Measurements from ENCODE around the gene ANAPC5. TPM values are rescaled to one million over a fixed set of nuclear protein-coding genes. Genes with fewer than 3 reads are reported as not detected.
"Not testable (repeated sequence)": the region's sequence is repeated elsewhere in the genome, so short reads cannot be mapped to it uniquely, and the experiment has no call there.

Gene ANAPC5, protein sequence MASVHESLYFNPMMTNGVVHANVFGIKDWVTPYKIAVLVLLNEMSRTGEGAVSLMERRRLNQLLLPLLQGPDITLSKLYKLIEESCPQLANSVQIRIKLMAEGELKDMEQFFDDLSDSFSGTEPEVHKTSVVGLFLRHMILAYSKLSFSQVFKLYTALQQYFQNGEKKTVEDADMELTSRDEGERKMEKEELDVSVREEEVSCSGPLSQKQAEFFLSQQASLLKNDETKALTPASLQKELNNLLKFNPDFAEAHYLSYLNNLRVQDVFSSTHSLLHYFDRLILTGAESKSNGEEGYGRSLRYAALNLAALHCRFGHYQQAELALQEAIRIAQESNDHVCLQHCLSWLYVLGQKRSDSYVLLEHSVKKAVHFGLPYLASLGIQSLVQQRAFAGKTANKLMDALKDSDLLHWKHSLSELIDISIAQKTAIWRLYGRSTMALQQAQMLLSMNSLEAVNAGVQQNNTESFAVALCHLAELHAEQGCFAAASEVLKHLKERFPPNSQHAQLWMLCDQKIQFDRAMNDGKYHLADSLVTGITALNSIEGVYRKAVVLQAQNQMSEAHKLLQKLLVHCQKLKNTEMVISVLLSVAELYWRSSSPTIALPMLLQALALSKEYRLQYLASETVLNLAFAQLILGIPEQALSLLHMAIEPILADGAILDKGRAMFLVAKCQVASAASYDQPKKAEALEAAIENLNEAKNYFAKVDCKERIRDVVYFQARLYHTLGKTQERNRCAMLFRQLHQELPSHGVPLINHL
- total RNA-seq, result 53.4 TPM
- long read RNA-seq, transcript ANAPC5-201 (17 exons, 2,513 nt), result major isoform, 58 of 106 reads
- long read RNA-seq, transcript ANAPC5-218 (17 exons, 2,400 nt), result minor isoform, 17 of 106 reads
- long read RNA-seq, partial matches to known transcripts, result 19 of 106 reads
- long read RNA-seq, other reads (novel, unspliced or antisense), result 11 of 106 reads

DNA sequence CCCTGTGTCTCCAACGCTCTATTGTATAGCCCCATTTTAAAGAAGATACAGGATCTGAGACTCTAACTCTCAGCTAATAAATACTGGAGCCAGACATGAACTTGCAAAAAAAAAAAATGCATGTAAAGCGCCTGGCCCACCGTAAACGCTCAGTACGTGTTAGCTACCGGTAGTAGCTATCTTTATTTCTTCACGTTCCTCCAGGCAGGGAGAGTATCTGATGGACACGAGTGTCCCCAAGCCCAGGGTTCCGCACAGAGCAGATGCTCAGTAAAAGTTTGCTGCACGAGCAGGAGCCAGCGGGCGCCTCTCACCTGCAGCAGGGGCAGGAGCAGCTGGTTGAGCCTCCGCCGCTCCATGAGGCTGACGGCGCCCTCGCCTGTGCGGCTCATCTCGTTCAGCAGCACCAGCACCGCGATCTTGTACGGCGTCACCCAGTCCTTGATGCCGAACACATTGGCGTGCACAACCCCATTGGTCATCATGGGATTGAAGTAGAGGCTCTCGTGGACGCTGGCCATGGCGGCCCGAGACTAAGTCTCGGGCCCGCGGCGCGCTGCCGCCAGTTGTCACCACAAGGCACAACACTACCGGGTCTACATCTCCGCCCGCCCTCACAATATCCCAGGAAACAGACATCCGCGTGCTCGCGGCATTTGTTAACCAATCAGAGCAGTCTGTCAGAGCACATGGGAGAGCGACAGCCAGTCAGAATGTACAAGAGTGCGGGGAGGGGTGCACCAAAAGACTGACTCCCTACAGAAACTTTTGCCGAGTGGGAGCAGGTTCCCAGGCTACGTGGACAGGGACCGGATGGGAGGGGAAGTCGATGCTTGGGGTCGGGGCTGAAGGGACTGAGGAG lies at the start of gene ANAPC5:
ANAPC5 (minus strand) TSS at position 592 of the 862 bp plus-strand sequence; CDS start at position 521, 71 bp downstream.
- DNase-seq (ENCODE audit: low spot score), result peak; percentile 96
- intact Hi-C loops (cut with DNase I), result loop anchor here (2.0 to 5.0 kb wide), 2 partner anchors 49 to 90 kb away; partner anchors contain the start of gene RNF34

DNA sequence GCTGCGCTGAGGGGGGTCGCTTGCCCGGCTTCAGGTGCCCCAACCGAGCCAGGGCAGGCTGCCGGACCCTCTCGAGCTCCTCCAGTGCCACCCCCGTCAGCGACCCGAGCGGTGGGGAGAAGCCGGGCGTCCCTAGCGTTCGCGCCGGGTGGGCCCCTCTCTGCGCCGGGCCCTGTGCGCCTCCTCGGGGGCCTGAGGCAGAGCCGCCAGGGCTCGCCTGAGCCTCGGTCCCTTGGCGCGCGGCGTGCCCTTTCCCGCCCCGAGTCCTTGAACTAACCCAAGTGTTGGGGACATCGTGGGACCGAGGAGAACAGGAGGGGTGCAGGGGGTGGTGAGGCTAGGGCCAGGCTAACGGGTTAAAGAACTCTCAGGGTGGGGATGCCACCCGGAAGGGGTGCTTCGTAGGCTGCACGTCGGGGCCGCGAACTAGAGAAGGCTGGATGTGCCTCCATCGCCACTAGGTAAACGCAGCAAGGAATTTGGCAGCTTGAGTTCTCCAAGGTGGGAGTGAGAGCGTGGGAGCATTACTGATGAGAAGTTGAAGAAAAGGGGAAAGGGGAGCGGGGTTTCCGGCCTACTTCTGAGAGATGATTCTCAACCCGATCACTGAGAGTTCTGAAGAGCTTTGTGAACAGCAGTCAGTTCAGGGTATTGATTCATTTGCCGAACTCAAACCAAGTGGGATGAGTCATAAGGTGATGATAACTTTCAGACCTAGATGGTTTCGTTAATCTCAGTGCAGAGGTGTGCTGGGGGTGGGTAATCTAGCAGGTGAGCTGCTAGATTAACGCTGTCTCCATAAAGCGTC lies 48.3 kb upstream of the ANAPC5 start:
- intact Hi-C loops (cut with DNase I), result loop anchor here (2.0 kb wide), 1 partner anchor 48 kb away; the partner anchor contains the start of gene ANAPC5
- DNase-seq (ENCODE audit: low spot score), result peak; percentile 80

DNA sequence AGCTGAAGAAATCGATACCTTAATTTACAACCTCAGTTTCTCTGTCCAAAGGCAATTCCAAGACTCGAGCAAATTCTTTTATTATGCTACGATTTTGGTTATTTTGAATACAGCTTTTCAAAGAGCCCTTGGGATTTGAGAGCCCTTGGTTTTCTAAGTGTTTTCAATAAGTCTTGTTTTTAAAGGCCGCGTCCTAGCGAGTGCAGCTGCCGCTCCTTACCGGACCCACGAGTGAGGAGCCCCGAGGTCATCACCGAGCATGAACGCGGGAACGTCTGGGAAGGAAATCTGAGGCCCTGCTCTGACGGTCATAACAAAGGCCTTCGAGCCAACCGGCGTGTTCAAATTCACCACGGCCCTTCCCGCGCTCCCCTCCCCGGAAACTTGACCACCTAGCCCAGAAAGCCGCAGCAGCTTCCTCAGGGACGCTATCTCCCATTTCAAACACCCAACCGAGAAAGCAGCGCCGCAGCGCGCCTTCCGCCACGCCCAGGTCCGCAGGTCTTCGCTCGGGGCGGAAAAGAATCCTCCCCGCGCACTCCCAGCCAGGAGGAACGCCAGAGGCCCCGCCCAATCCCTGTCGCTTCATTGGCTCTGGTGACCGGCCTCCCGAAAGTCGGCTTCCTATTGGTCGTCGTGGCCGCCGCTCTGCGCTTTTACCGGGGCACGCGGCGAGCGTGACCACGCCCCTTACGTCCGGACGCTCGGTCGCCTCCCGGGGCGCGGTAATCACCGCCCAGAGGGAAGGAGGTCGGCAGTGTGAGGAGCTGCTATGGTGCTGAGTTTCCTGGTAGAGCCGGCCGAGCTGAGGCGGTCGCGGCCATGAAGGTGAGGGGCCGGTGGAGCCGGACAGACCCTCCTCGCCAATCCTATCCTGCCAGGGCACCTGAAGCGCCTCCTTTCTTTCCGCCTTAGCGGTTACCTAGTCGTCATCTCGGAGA lies 47.5 kb upstream of the ANAPC5 start, which contains the start of gene RNF34:
RNF34 (plus strand) TSS at position 728 of the 941 bp plus-strand sequence; CDS start at position 823, 95 bp downstream.
- intact Hi-C loops (cut with DNase I), result loop anchor here (2.0 kb wide), 1 partner anchor 47 kb away; the partner anchor contains the start of gene ANAPC5

DNA sequence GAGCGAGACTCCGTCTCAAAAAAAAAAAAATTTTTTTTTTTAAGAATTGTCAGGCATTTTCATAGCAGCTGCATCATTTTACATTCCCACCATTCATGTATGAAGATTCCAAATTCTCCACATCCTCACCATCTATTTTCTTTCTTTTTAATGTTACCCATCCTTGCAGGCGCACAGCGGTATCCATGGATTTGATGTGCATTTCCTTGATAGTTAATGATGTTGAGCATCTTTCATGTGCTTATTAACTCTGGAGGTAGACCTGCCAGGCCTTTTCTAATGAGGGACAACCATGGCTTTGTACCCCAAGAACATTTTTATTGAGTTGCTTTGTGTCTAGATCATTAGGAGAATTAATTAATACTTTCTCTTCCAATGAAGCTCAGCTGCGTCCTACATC lies 46.1 kb upstream of the ANAPC5 start:
- no peak for DNase-seq (ENCODE audit: low spot score)
- intact Hi-C loops (cut with DNase I), result no loop called here

More for the DNA sequence above, 47.5 kb upstream of the ANAPC5 start, which contains the start of gene RNF34:
- peak; percentile 99 for DNase-seq (ENCODE audit: low spot score)

DNA sequence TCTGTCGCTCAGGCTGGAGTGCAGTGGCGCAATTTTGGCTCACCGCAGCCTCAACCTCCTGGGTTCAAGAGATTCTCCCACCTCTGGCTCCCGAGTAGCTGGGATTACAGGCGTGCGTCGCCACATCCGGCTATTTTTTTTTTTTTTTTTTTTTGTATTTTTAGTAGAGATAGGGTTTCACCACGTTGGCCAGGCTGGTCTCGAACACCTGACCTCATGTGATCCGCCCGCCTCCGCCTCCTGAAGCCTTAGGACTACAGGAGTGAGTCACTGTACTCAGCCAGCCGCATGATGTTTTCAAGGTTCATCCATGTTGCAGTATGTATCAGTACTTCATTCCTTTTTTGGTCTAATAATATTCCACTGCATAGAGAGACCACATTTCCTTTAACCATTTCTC lies 45.3 kb upstream of the ANAPC5 start:
- intact Hi-C loops (cut with DNase I), result no loop called here
- DNase-seq (ENCODE audit: low spot score), result no peak

DNA sequence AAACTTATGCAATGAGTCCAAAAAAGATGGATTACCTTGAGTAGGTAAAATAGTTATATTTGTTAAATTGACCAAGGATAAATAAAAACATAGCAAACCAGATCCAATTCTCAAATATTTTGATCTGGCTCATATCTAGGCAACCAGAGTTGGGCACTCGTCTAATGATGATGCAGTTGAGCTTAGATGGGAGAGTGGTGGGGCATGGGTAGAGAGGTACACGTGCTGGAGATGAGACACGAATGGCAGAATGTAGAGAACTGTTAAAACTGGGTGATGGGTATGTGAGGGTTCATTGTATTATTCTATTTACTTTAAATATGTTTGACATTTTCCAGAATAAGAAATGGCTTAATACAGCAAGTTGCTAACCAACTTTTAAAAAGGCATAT lies 40.1 kb upstream of the ANAPC5 start:
- intact Hi-C loops (cut with DNase I), result no loop called here
- no peak for DNase-seq (ENCODE audit: low spot score)

DNA sequence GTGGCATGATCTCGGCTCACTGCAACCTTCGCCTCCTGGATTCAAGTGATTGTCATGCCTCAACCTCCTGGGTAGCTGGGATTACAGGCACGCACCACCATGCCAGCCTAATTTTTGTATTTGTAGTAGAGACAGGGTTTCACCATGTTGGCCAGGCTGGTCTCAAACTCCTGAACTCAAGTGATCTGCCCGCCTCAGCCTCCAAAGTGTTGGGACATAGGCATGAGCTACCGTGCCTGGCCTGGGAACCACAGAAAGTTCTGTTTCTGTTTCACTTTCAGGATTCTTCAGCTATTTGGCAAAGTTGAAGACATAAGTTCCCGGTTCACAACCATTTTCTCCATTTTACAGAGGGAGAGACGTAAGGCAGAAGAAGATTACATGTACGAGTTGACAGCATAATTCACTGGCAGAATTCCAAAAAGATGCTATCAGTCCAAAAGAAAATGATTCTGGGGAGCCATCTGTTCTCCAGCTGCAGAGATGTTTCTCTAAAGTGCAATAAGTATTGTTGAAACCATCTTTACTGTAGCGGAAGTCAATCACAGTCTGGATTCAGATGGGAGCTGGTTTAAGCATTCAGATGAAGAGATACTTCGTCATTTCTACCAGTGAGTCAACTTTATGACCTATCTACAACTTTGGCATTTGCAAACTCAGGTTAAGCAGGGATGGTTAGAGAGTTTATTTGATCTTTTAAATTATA lies 39.6 kb upstream of the ANAPC5 start:
- DNase-seq (ENCODE audit: low spot score), result no peak
- intact Hi-C loops (cut with DNase I), result no loop called here

DNA sequence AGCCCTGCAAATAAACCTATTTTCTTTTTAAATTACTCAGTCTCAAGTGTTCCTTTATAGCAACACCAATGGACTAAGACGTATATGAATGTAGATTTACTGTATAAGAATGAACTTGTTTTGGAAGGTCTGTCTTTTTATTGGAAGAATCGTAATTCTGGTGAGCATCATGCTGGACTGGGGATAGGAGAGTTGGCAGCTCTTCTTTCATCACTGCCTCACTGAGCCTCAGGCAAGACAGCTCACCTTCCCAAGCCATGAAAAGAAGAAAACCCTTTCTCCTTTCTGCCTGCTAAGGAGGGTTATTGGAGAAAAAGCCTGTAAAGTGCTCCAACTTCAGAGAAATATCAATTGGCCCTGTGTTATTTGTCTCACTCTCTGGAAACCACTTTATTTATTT lies 38.6 kb upstream of the ANAPC5 start:
- intact Hi-C loops (cut with DNase I), result no loop called here

DNA sequence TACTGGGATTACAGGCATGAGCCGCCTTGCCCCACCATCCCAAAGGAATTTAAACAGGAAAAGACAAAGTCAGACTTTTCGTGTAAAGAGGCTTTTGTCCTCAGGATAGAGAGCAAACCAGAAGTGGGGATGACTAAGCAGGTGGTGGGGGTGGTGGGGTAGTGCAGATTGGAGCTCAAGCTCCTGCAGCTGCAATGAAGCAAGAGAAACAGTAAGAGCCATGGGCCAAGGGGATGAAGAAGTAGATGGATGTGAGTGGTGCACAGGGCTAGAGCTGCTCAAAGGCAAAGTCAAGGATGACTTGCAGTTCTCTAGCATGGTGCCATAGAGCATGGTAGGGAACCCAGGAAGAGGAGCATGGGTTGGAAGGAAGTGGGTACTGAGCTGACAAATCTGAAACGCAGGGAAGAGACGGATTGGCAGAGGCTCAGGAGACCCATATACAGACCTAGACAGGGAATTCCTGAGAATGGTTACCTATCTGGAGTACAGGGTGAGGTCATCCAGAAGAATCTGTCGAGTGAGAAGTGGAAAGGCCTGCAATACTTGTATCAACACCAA lies 36.3 kb upstream of the ANAPC5 start:
- intact Hi-C loops (cut with DNase I), result no loop called here

More for the DNA sequence above, 38.6 kb upstream of the ANAPC5 start:
- no peak for DNase-seq (ENCODE audit: low spot score)

DNA sequence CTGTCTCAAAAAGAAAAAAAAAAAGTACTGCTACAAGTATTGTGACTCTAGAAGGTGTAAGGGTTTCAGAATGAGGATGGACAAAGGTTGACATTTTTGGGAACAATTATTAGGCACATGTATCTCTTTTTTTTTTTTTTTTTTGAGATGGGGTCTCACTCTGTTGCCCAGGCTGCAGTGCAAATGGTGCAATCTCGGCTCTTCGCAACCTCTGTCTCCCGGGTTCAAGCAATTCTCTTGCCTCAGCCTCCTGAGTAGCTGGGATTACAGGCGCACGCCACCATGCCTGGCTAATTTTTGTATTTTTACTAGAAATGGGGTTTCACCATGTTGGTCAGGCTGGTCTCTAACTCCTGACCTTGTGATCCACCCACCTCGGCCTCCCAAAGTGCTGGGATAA lies 32.7 kb upstream of the ANAPC5 start:
- intact Hi-C loops (cut with DNase I); DNase-seq (ENCODE audit: low spot score): not testable (repeated sequence)

More for the DNA sequence above, 36.3 kb upstream of the ANAPC5 start:
- DNase-seq (ENCODE audit: low spot score), result no peak

DNA sequence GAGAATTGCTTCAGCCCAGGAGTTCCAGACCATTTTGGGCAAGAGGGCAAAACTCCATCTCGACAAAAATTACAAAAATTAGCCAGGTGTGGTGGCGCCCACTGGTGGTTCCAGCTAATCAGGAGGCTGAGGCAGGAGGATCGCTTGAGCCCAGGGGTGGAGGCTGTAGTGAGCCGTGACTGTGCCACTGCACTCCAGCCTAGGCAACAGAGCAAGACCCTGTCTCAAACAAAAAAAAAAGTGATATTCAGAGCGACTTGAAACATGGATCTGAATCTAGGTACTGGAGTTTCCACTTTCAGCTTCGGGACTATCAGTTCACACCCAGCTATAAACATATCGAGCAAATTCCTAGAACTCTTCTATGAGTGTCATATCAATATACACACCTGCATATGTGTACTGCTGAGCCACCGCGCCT lies 31.4 kb upstream of the ANAPC5 start:
- DNase-seq (ENCODE audit: low spot score), result no peak
- intact Hi-C loops (cut with DNase I), result no loop called here

DNA sequence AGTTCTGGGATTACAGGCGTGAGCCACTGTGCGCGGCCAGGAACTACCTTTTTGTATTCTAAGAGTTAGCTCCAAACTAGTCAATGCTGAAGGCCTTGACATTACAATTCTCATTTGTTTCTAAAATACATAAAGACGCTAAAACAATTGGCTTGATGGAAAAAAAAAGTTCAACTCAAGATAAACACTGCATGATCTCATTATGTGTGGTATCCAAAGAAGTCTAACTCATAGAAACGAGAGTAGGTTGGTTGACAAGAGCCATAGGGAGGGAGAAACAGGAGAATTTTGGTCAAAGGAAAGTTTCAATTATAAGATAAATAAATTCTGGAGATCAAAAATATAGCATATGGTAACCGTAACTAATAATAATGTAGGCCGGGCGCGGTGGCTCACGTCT lies 27.7 kb upstream of the ANAPC5 start:
- intact Hi-C loops (cut with DNase I), result no loop called here
- no peak for DNase-seq (ENCODE audit: low spot score)

DNA sequence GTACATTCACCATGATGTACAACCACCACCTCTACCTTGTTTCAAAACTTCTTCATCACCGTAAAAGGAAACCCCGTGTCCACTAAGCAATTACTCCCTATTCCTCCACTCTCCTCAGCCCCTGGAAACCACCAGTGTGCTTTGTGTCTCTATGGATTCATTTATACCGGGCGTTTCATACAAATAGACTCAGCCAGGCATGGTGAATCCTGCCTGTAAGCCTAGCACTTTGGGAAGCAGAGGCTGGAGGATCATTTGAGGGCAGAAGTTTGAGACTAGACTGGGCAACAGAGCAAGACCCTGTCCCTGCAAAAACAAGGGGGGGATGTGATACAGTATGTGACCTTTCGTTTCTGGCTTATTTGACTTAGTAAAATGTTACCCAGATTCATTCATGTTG lies 26.5 kb upstream of the ANAPC5 start:
- intact Hi-C loops (cut with DNase I), result no loop called here
- DNase-seq (ENCODE audit: low spot score), result no peak

DNA sequence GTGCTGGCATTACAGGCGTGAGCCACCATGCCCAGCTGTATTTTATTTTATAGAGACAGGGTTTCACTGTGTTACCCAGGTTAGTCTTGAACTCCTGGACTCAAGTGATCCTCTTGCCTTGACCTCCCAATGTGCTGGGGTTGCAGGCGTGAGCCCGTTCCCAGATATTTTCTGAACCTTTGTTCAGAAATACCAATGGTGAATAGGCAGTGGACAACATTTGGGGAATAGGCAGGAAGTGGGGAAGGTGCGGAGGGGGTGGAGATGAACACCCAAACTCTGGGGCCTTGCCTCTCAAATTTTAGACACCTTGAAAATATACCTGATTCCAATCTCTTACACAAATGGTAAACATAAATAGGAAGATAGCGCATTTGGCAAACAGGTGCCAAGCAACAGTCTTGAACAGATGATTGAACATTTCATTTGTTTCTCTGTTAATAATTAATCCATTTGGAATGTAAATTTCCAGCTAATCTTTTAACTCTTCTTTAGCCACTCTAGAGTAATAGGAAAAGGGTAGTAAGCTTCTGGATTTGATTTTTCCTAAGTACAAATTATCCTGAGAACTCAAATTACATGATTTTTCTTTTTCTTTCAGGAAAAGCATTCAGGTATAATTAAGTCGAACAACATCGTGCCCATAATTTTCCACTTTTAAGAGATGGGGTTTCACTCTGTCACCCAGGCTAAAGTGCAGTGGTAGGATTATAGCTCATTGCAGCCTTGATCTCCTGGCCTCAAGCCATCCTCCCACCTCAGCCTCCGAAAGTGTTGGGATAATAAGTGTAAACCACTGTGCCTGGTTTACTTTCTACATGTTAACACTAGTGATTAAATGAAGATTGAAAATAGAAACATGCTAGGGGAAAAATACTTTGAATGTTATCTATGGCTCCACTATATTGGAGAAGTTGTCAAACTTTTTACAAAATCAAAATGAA lies 24.8 kb upstream of the ANAPC5 start:
- DNase-seq (ENCODE audit: low spot score), result no peak
- intact Hi-C loops (cut with DNase I), result no loop called here

DNA sequence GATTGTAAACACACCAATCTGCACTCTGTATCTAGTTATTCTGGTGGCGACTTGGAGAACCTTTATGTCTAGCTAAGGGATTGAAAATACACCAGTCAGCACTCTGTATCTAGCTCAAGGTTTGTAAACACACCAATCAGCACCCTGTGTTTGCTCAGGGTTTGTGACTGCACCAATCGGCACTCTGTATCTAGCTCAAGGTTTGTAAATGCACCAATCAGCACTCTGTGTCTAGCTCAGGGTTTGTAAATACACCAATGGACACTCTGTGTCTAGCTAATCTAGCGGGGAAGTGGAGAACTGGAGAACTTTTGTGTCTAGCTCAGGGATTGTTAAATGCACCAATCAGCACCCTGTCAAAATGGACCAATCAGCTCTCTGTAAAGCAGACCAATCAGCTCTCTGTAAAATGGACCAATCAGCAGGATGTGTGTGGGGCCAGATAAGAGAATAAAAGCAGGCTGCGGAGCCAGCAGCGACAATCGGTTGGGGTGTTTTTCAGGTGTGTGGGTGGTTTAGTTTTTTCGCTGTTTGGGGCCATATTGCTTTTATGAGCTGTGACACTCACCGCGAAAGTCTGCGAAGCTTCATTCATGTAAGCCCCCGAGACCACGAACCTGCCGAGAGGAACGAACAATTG lies 22.9 kb upstream of the ANAPC5 start:
- intact Hi-C loops (cut with DNase I); DNase-seq (ENCODE audit: low spot score): not testable (repeated sequence)

Data from cardiac septum (tissue), 1 donor.